Measurements from ENCODE around the gene PDS5B. TPM values are rescaled to one million over a fixed set of nuclear protein-coding genes. Genes with fewer than 3 reads are reported as not detected.

The PDS5B gene
- total and polyA plus RNA-seq, 2 of the 8 experiments (the other 6 are each of a cell fraction or from before 2014, with no cell fraction given) = 5.5 to 54.6 TPM

GRCh38 chr13:32638739-32639138 is 52.5 kb downstream of the PDS5B start:
- H2BK120ac ChIP-seq (replicated peaks; ENCODE audit: low read depth, low read length) = no peak overlapping the region
- H3K4me1 ChIP-seq (replicated peaks in 1 of 4; ENCODE audit: control insufficient read depth in 3 of 4, insufficient read depth in 4 of 4, low read length in 3 of 4) = no peaks in the 10 kb centered on the region
- H3K4me2 ChIP-seq (ENCODE audit: insufficient read depth in 1 of 2, low read depth in 2 of 2, low read length in 2 of 2) = no peak overlapping the region
- H2AK5ac ChIP-seq (ENCODE audit: low read depth, low read length) = no peak overlapping the region
- H3K23ac ChIP-seq (ENCODE audit: insufficient read length) = no peak overlapping the region
- no peak overlapping the region for H3K4me3 ChIP-seq (ENCODE audit: extremely low read depth in 1 of 4, insufficient read depth in 2 of 4, low read depth in 3 of 4, low read length in 4 of 4)
- POLR2A ChIA-PET (ENCODE audit: partially characterized antibody) = no interaction called here
- CTCF ChIA-PET (ENCODE audit: partially characterized antibody) = interaction anchor here (1.1 to 1.7 kb wide), 2 partner anchors 15 to 53 kb away, joined by 4 read pairs; partner anchors contain the start of gene PDS5B
- no peaks in the 10 kb centered on the region for H3K27me3 ChIP-seq (replicated peaks in 1 of 4; ENCODE audit: control insufficient read depth in 3 of 4, extremely low read depth in 1 of 4, insufficient read depth in 3 of 4, low read length in 3 of 4)
- no peak overlapping the region for H2BK5ac ChIP-seq (ENCODE audit: low read depth, low read length)
- H2BK15ac ChIP-seq (ENCODE audit: low read length) = no peak overlapping the region
- DNase-seq (ENCODE audit: low read depth in 1 of 2, low spot score in 2 of 2) (no peak), FAIRE-seq (no peak)
- H3K23me2 ChIP-seq (ENCODE audit: low read depth, low read length) = peaks cover 3% of the 10 kb centered on the region; the same call in 1 of the 2 replicates
- no peak overlapping the region for H4K8ac ChIP-seq (ENCODE audit: extremely low read depth, insufficient read depth, low read length)
- 77% methylated on average over 9 of the region's 9 CpGs; no CpG with 5 or more reads in 1 of the 2 experiments for WGBS, 2 experiments (ENCODE audit: extremely low coverage in 1 of 2, insufficient coverage in 1 of 2, insufficient read length in 1 of 2, insufficient replicate concordance in 2 of 2, low coverage in 1 of 2, low lambda C conversion rate in 2 of 2, missing lambda C conversion rate in 1 of 2)
- H3K4ac ChIP-seq (replicated peaks; ENCODE audit: insufficient read length, low read depth, low read length) = no peak overlapping the region
- peaks cover 3% of the 10 kb centered on the region in 2 experiments for H4K20me1 ChIP-seq (replicated peaks in 1 of 2; ENCODE audit: control insufficient read depth in 1 of 2, insufficient read depth in 2 of 2, low read length in 2 of 2)
- no peak overlapping the region for H2BK12ac ChIP-seq (ENCODE audit: low read depth, low read length)
- H4K91ac ChIP-seq (replicated peaks; ENCODE audit: insufficient read length, low read length) = no peak overlapping the region
- H2AFZ ChIP-seq (ENCODE audit: low read length) = no peak overlapping the region
- H3K56ac ChIP-seq (replicated peaks; ENCODE audit: insufficient read length, low read depth, low read length) = no peak overlapping the region
- H2BK20ac ChIP-seq (ENCODE audit: low read length) = no peak overlapping the region
- H3K36me3 ChIP-seq (ENCODE audit: control insufficient read depth in 2 of 4, insufficient read depth in 4 of 4, low read length in 3 of 4) = no peaks in the 10 kb centered on the region
- H3K79me1 ChIP-seq (ENCODE audit: low read depth, low read length) = no peaks in the 10 kb centered on the region
- no peak overlapping the region for H3K9ac ChIP-seq (replicated peaks in 1 of 4; ENCODE audit: extremely low read depth in 1 of 4, low read depth in 3 of 4, low read length in 3 of 4)
- H4K5ac ChIP-seq (ENCODE audit: insufficient read length, low read depth, low read length) = no peak overlapping the region
- no peak overlapping the region for H3K27ac ChIP-seq (ENCODE audit: low read depth, low read length)
- H3K14ac ChIP-seq (ENCODE audit: insufficient read length) = no peak overlapping the region
- no peaks in the 10 kb centered on the region for H3K9me3 ChIP-seq (ENCODE audit: insufficient read depth in 2 of 2, low read depth in 1 of 2, low read length in 1 of 2)
- peaks cover 0 to 83% of the 10 kb centered on the region in 2 experiments; a peak in 2 of 4 replicates for H3K79me2 ChIP-seq (ENCODE audit: control insufficient read depth in 1 of 2, insufficient read depth in 2 of 2, low read length in 2 of 2)
- TF ChIP-seq SIRT6 (IDR thresholded peaks at IDR 0.05; ENCODE audit: low read length) (no peak), CHD1 (IDR thresholded peaks at IDR 0.05; ENCODE audit: low read depth, low read length) (no peak), RNF2 (IDR thresholded peaks at IDR 0.05; ENCODE audit: borderline replicate concordance, low read depth, low read length, missing control alignments, poor library complexity, severe bottlenecking) (no peak), HDAC6 (IDR thresholded peaks at IDR 0.05; ENCODE audit: low read depth, low read length) (no peak)
- no peak overlapping the region for H3K18ac ChIP-seq (ENCODE audit: extremely low read depth, low read length)

All from H1 (cell line).